Smooth muscle cell of the brain vasculature (primary cell): ENCODE data around the gene COPG1.
A peak's percentile ranks its signal among the peaks of the same experiment; 100 is the strongest.
"Not testable (repeated sequence)": the region's sequence is repeated elsewhere in the genome, so short reads cannot be mapped to it uniquely, and the experiment has no call there.

Experiments
- DNase-seq: peaks from one replicate; pipeline ENCODE4 v3.0.0-alpha.2; 2012; ENCODE audit warnings: low read depth, low spot score

COPG1 gene, protein sequence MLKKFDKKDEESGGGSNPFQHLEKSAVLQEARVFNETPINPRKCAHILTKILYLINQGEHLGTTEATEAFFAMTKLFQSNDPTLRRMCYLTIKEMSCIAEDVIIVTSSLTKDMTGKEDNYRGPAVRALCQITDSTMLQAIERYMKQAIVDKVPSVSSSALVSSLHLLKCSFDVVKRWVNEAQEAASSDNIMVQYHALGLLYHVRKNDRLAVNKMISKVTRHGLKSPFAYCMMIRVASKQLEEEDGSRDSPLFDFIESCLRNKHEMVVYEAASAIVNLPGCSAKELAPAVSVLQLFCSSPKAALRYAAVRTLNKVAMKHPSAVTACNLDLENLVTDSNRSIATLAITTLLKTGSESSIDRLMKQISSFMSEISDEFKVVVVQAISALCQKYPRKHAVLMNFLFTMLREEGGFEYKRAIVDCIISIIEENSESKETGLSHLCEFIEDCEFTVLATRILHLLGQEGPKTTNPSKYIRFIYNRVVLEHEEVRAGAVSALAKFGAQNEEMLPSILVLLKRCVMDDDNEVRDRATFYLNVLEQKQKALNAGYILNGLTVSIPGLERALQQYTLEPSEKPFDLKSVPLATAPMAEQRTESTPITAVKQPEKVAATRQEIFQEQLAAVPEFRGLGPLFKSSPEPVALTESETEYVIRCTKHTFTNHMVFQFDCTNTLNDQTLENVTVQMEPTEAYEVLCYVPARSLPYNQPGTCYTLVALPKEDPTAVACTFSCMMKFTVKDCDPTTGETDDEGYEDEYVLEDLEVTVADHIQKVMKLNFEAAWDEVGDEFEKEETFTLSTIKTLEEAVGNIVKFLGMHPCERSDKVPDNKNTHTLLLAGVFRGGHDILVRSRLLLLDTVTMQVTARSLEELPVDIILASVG

DNA sequence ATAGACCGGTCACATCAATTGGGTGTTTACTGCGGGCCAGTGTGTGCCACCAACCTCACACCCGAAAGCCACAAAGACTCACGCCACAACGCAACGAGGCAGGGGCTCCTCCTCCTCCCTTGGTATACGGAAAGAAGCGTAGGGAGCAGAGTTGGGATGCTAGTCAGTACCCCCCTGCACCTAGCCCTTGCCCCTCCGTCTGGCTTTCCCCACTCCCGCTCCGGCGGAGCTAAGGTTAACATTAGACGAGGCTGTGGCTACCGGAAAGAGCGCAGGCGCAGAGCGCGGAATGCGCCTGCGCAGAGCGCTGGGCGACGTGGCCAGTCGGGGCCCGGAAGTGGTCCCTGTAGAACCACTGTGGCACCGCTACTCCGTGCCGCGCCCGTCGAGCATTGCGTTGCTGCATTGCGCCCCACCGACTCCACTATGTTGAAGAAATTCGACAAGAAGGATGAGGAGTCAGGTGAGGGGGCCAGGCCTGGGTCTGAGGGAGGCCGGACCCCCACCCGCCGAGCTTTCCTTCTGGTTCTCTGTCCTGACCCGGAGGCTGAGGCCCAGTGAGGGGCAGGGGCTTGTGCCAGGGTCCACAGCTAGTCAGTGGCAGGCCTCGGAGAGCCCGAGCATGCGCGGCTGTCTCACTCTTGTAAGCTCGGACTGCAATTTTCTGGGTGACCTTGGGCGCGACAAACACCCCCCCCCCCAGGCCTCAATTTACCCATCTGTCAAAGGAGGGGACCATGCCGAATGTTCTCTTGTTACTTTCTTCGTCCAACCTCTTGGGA, at the start of gene COPG1:
Gene COPG1 (plus strand): TSS at position 323 of the 782 bp plus-strand sequence. CDS start 104 bp downstream, at position 427.
- peak; percentile 82 for DNase-seq

DNA sequence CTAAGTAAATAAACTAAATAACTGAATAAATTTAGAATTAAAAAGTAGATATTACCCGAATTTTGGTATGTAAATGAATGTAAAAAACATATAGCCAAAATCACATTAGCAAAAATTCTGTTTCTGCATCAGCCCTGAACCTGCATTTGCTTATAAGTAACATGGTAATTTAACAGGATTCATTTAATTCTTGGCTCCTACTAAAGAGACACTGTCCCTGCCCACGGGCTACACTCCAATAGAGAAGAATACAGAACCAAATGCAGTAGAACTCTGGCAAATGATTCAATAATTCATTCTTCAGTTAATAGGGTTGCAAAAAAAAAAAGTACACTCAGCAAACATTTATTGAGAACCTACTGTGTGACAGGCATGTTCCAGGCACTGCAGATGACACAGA, 44.9 kb upstream of the COPG1 start:
- no peak for DNase-seq

DNA sequence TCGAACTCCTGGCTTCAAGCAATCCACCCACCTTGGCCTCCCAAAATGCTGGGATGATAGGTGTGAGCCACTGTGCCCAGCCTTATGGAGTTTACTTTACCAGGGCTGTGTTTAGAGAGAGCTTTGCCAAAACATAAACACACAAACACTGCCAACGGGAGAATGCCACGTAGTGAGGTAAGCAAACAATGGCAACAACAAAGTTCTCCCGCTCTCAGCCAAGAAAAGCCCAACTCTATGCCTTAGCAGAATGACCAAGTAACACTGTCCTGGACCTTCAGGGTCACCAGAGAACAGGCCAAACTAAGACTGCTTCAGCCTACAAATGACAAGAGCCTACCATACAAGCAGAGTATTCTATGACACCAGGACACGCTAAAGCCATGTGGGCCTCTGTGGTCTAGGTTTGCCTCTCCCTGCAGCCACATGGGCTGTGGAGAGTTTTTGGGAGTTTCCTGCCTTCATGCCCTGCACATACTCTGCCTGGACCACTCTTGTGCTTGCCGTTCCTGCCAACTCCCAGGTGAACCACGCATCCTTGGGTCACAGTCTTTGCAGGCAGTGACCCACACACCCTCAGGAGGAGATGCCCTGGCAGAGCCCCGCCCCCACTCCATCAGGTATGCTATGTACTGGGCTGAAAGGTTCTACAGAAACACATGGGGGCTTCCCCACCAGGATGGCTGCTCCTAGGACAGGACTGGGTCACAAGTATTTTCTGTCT, 44.1 kb upstream of the COPG1 start:
- DNase-seq, result no peak

DNA sequence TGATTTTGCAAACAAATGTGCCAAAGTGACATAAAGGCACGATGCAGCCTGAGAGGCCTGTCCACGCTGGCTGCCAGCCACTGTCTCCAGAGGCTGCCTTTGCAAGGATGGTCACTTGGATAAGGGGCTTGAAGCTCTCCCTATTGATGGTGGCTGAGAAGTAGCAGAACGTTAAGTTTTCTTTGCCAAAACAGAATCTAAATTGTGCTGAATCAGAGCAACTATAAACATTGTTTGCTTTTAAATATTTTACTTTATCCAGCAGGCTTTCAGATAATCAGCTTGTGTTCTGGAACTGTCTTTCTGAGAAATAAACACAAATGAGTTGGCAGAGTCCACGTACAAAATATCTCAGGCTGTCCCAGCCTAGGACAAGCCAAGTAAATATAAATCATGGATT, 41.9 kb upstream of the COPG1 start:
- DNase-seq, result no peak

DNA sequence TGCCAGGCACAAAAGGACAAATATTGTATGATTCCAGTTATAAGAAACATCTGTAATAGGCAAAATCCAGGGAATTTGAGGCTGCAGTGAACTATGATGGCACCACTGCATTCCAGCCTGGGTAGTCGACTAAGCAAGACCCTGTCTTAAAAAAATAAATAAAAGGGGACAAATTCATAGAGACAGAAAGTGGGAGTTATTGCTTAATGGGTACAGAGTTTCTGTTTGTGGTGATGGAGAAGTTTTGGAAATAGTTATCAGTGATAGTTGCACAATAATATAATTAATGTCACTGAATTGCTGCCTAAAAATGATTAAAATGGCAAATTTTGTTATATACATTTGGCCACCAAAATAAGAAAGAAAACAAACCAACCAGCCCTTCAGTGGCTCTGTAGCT, 38.1 kb upstream of the COPG1 start:
- no peak for DNase-seq

DNA sequence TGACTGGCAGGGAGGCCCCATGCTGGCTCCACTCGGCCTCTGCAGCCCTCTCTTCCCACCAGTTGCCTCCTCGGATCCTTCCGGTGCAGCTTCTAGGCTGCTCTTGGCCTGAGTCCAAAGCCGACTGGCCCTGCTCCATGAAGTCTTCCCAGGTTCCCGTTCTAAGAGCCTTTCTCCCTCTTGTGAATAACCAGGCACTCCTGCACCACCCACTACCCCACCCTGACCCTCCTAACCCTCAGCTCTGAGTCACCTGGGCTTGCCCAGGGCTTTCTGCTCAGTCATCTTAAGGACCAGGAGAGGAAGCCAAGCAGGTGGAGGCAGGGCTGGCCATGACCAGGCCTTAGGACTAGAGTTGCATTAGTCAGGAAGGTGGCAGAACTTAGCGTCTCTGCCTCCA, 37.6 kb upstream of the COPG1 start:
- DNase-seq, result peak; percentile 78

DNA sequence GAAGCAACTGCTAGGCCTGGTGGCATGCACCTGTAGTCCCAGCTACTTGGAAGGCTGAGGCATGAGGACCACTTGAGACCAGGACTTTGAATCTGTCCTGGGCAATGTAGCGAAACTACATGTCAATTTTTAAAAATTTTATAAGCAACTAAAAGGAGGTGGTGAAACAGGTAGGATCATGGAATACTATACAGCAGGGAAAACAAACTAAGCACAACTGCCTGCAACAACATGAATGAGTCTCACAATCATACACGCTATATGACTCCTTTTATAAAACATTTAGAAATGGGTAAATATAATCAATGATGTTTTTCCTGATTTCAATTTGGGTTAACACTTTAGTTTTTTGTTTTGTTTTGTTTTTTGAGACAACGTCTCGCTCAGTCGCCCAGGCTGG, 36.2 kb upstream of the COPG1 start:
- DNase-seq, result no peak

DNA sequence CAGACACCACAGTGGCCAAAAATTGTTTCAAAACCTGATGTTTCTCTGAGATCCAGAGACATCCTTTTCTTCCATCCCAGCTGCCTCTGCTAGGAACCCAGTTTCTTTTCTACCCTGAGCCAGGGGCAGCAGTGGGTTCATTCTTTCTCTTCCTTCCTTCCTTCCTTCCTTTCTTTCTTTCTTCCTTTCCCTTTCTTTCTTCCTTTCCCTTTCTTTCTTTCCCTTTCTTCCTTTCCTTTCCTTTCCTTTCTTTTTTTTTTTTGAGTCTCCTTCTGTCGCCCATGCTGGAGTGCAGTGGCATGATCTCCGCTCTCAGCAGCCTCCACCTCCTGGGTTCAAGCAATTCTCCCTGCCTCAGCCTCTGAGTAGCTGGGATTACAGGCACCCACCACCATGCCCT, 30.7 kb upstream of the COPG1 start:
- no peak for DNase-seq

DNA sequence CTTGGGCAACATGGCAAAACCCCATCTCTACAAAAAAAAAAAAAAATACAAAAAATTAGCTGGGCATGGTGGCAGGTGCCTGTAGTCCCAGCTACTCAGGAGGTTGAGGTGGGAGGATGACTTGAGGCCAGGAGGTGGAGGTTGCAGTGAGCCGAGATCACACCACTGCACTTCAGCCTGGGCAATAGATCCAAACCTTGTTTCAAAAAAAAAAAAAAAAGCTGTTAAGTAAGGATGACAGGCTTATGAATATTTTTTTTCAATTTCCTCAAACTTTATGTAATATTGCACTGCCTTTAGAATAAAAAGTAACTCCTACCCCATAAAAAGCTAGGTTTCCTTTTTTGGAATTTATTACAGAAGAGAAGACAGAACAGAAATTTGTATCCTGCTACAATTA, 25.0 kb upstream of the COPG1 start:
- not testable (repeated sequence) for DNase-seq

DNA sequence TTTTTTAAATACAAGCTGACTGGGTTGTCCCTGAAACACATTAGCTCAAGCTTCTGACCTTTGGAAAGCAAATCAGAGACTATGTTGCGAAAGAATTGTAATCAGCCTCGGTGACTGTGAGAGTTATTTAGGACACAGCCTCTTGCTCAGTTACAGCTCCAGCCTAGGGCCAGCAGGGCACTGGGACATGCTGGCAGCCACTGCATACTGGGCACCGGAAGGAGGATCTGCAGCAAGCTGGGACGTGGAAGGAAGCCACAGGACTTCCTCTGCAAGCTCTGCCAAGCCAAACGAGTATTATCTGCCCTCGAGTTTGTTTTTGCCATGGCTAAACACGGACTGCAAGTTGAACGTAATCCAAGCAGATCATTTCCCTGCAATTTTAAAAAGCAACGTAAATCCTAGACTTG, 24.4 kb upstream of the COPG1 start:
- no peak for DNase-seq

DNA sequence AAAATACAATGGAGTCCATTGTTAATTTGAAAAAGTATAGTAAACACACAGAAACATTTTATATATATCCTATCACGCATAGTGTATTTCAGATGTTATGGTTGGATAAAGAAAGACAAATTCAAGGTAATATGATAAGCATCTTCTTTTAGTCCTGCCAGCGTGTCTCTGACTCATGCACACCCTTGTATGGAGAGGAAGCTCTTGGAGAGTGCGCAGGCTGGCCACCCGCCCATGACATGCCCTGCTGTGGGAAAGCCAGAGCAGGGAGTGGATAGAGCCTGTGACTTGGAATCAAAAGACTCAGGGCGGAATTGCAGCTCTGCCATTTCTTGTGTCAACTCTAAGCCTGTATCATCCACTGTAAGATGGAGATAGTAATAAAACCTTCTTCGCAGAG, 23.0 kb upstream of the COPG1 start:
- peak; percentile 88 for DNase-seq

DNA sequence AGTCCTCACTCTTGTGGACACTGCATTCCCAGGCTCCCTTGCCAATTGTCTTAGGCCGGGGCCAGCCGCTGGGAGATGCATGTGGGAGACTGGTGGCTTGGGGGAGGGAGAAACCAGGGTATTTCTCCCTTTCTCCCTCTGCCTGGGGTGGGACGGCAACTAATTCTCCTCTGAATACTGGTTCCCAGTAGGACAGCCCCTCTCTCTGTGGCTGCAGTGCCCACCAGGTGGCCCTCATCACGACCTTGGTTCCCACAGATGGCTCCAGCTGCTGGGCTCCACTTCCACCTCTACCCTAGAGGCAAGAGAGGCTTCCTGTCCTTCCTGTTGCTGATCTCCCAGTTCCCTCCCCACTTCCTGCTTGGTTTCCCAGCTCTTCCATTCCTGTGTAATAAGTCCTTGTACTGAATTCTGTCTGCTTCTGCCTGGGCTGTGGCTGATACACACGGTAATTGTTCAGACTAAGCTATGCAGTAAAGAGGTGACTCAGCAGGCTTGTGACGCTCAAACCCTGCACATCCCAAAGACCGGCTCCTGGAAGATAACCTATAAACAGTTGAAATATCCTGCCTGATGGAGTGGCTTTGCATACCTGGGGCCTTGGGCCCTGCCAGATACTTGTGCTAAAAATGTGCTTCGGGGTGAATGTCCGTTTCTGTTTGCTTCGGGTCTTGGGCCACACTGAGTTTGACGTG, 20.4 kb upstream of the COPG1 start:
- DNase-seq, result no peak

DNA sequence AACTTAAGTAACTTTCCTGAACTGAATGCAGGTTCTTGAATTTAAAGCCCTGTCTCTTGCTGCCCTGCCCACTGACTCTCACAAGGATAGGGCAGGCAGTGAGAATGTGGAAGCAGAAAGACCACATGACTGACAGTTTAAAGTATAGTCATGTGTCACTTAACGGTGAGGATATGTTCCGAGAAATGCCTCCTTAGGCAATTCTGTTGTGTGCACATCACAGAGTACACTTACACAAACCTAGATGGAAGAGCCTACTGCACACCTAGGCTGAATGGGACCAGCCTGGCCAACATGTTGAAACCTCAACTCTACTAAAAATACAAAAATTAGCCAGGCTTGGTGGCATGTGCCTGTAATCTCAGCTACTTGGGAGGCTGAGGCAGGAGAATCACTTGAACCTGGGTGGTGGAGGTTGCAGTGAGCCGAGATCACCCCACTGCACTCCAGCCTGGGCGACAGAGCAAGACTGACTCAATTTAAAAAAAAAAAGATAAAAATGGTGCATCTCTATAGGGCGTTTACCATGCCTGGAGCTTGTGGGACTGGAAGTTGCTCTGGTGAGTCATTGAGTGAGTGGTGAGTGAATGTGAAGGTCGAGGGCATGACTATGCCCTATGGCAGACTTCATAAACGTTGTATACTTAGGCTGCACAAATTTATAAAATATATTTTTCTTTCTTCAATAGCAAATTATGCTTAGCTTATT, 18.9 kb upstream of the COPG1 start:
- DNase-seq, result no peak

DNA sequence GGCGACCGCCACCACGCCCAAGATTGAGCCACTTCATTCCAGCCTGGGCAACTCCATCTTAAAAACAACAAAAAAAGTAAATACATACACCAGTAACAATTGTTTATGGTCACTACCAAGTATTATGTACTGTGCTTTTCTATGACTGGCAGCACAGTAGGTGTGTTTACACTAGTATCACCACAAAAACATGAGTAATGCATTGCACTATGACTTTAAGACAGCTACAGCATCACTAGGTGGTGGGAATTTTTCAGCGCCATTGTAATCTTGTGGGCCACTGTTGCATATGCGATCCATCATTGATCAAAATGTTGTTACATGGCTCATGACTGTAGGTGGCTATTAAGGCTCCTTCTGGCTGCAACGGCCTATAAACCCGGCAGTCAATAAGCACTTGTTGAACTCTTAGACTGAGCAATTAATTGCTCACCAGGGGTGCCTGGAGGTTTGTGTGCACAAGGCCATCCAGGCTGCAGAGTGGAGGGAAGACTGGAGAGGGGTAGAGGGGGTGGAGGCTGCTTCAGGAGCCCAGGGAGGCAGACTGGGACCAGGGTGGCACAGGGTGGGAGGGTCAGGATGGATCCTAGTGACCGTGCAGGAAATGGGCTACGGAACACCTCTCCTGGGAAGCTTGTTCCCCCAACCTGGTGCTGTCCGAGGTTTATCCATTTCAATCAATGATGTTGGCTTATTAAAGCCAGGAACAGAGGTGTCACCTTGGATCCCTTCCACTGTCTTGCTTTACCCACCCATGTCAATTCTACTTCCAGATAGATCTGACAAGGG, 17.9 kb upstream of the COPG1 start:
- no peak for DNase-seq

DNA sequence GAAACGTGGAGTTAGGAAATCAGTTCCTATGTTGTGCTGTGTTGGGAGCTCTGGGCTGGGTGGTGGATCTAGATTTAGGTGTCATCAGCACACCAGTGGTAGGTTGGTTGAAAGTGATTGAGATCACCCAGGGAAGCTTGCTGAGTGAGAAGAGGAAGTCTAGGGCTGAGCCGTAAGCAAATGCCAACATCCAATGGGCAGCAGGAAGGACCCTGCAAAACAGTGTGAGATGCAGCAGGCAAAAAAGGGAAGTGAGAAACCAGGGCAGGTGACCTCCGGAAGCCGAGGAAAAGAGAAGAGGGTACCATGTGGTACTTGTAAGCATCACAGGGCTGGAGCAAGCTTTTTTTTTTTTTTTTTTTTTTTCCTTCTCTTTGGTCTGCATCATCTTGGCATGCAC, 15.9 kb upstream of the COPG1 start:
- no peak for DNase-seq

DNA sequence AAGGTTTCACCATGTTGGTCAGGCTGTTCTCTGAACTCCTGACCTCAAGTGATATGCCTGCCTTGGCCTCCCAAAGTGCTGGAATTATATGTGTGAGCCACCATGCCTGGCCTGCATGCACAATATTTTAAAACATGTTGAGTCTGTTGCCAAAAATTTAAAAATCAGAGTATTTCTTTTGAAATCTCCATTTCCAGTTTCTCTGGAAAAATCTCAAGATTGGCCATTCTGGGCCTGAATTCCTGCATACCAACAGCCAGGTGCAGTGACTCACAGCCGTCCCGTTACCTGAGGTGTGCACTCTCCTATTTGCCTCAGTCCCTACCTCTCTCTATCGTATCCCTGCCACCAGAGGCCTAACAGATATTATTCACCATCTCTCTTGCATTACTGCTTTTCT, 15.0 kb upstream of the COPG1 start:
- no peak for DNase-seq

DNA sequence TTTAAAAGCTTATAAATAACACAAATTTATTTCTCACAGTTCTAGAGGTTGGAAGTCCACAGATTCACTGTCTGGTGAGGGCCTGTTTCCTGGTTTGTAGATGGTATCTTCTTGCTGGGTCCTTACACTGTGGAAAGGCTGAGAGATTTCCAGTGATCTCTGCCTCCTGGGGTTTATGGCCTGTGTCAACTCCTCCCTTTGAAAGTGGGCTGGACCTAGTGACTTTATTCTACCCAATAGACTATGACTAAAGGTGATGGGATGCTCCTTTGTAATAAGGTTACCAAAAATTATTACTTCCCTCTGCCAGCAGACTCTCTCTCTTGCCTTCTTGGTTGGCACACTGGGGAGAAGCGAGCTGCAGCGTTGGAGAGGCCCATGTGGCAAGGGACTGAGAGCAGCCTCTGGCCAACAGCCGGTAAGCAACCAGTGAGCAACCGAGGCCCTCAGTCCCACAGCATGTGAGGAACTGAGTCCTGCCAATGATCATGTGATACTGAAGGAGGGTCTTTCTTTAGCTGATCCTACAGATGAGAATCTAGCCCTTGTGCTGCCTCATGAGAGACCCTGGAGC, 14.0 kb upstream of the COPG1 start:
- DNase-seq, result no peak

DNA sequence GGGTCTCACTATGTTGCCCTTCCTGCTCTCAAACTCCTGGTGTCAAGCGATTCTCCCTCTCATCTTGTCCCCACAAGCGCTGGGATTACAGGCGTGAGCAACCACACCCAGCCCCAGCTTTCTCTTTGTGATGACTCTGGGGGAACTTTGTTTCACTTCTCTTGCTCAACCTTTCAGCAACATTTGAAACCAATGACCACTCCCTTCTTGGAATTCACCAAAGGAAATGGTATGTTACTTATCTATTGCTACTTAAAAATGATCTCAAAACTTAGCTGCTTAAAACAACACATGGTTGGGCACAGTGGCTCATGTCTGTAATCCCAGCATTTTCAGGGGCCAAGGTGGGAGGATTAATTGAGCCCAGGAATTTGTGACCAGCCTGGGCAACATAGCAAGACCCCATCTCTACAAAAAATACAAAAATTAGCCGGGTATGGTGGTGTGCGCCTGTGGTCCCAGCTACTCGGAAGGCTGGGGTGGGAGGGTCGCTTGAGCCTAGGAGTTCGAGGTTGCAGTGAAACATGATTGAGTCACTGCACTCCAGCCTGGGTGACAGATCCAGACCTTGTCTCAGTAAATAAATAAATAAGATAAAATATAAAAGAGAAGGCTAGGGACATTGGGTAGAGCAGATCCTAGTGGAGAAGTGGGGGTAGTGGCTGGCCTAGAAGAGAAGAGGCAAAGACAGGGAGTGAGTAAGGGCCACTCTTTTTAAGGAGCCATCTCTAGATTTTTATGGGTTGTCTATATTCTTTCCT, 10.3 kb upstream of the COPG1 start:
- no peak for DNase-seq
